HG03045 (cell line): ENCODE results near the gene CYP21A2.
"Not testable (repeated sequence)": the region's sequence is repeated elsewhere in the genome, so short reads cannot be mapped to it uniquely, and the experiment has no call there.

Source experiments
- ATAC-seq: cut with Tn5 transposase; IDR thresholded peaks from one replicate; pipeline ENCODE4 v1.9.1; 2021; ENCODE audit warnings: mild to moderate bottlenecking, moderate library complexity; ENCODE audit not compliant: unreplicated experiment

Gene CYP21A2

GRCh38 chr6:32028631-32029030 is 9.6 kb upstream of the CYP21A2 start:
- ATAC-seq = not testable (repeated sequence)

GRCh38 chr6:32029553-32029952 is 8.7 kb upstream of the CYP21A2 start:
- ATAC-seq = not testable (repeated sequence)

DNA sequence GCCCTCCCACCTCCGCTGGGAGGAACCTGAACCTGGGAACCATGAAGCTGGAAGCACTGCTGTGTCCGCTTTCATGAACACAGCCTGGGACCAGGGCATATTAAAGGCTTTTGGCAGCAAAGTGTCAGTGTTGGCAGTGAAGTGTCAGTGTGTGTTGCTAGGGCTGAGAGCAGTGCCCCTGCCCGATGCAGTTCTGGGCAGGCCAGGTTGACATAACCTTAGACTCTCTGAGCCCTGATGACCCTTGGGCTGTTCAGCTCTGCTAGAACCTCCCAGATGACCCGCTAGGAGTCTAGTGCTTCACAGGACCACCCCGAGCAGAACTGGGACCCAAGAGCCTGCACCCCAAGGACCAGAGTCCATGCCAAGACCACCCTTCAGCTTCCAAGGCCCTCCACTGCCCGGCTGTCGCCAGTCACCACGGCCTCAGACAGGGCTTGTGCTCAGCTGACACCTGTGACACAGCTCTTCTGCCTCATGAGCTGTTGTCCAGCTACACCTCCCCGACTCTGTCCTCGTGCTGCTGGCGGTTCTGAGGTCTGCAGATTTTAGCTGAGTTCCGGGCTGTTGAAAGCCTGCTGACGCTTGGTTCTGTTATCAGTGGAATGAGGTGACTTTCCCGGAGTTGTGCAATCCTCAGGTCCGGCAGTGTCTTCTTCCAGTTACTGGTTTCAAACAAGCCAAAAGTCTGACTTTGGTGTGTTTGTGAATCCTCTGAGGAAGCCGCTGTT is 2.8 kb upstream of the CYP21A2 start:
- not testable (repeated sequence) for ATAC-seq

GRCh38 chr6:32037136-32037535 is 1.1 kb upstream of the CYP21A2 start:
- ATAC-seq = not testable (repeated sequence)

DNA sequence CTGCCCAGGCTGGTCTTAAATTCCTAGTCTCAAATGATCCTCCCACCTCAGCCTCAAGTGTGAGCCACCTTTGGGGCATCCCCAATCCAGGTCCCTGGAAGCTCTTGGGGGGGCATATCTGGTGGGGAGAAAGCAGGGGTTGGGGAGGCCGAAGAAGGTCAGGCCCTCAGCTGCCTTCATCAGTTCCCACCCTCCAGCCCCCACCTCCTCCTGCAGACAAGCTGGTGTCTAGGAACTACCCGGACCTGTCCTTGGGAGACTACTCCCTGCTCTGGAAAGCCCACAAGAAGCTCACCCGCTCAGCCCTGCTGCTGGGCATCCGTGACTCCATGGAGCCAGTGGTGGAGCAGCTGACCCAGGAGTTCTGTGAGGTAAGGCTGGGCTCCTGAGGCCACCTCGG is 663 bp downstream of the CYP21A2 start:
- ATAC-seq = not testable (repeated sequence)

- not testable (repeated sequence) for ATAC-seq
Measured at GRCh38 chr6:32039321-32040274, 1.4 kb downstream of the CYP21A2 start.

DNA sequence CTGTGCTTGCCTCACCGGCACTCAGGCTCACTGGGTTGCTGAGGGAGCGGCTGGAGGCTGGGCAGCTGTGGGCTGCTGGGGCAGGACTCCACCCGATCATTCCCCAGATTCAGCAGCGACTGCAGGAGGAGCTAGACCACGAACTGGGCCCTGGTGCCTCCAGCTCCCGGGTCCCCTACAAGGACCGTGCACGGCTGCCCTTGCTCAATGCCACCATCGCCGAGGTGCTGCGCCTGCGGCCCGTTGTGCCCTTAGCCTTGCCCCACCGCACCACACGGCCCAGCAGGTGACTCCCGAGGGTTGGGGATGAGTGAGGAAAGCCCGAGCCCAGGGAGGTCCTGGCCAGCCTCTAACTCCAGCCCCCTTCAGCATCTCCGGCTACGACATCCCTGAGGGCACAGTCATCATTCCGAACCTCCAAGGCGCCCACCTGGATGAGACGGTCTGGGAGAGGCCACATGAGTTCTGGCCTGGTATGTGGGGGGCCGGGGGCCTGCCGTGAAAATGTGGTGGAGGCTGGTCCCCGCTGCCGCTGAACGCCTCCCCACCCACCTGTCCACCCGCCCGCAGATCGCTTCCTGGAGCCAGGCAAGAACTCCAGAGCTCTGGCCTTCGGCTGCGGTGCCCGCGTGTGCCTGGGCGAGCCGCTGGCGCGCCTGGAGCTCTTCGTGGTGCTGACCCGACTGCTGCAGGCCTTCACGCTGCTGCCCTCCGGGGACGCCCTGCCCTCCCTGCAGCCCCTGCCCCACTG is 2.3 kb downstream of the CYP21A2 start:
- ATAC-seq = not testable (repeated sequence)

GRCh38 chr6:32041050-32041321 is 2.8 kb downstream of the CYP21A2 start:
- ATAC-seq = not testable (repeated sequence)

DNA sequence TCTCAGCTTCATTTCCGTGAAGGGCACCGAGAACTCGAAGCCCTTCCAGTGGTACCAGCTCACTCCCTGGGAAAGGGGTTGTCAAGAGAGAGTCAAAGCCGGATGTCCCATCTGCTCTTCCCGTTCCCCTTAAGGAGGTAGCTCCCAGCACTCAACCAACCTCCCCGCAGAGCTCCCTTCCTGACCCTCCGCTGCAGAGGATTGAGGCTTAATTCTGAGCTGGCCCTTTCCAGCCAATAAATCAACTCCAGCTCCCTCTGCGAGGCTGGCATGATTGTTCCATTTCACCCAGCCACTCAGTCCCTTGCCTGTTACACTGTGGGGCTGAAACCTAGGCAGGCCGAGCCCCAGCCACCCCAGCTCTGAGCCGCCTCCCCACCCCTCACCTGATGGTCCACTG is 3.2 kb downstream of the CYP21A2 start:
- not testable (repeated sequence) for ATAC-seq

- ATAC-seq = not testable (repeated sequence)
Measured at GRCh38 chr6:32042276-32042675, 4.1 kb downstream of the CYP21A2 start.

DNA sequence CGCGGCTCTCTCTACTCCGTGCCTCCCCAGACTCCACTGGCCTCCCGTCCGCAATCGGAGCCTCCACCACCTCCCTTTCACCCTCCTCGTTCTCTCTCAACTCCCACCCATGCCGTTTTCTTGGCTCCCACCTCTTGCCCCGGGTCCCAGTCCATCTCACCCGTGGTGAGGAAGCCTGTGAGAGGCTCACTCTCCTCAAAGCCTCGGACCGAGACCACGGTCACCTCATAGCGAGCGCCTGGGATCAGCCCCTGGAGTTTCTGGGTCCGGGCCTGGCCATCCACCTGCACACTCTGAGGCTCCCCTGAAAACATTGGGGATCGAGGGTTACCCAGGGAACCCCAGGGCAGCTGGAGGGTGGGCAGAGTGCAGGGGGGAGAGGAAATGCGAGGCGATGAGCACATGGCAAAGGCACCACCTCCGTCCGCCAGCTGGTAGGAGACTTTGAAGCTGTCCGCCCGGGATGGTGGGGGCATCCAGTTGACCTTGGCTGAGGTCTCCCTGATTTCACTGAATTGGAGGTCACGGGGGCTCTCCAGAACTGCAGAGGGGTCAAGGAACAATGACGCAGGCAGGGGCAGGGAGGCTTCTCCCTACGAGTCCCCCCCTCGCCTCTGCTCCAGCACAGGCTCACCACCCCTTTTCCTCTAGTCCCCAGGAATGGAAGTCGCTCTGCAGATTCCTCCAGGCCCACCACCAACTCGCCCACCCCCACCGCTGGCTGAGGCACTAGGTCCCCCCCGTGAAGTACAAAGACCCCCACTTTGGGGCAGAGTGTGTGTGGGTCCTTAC is 5.6 kb downstream of the CYP21A2 start:
- not testable (repeated sequence) for ATAC-seq

DNA sequence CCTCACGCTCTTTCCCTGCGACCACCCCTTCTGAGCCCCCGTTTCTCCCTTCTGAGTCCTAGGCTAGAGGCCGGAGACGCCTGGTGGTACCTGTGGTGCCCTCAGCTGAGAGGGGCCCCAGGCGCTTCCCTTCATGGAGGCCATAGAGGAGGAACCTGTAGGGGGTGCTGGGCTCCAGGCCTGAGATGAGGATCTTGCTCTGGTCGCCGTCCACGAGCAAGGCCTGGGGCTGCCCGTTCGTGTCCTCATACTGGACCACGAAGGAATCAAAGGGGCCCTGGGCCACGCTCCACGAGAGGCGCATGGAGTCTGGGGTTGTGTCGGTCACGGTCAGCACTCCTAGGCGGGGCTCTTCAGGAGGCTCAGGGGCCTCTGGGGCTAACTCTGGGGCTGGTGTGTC is 6.7 kb downstream of the CYP21A2 start:
- ATAC-seq = not testable (repeated sequence)

GRCh38 chr6:32045811-32046449 is 7.7 kb downstream of the CYP21A2 start:
- no peak for ATAC-seq

DNA sequence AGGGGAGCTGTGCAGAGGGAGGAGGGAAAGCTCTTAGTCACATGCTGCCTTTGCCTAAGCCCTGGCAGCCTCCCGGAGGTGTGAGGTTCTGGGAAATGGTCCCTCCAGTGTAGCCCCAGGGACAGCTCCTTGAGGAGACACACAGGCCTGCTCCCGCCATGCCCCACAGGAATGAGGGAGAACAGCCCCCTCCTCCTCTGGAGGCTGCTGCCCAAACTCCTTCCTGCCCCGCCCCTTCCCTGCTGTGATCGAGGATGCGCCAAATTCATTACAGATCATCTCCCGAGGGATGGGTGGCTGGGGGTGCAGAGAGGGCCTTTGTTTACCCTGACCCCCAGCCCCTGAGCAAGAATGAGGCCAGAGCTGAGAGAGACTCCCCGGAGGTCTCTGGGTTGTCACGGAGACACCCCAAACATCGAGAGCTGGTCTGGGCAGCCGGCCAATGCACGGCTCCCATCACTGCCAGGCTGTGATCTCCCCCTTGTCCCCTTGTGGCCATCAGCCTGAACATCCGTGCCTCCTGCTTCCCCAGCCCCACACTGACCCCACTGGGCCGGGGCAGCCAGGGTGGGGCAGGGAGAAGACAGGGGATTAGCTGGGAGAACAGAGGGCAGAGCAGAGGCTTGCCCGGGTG is 8.4 kb downstream of the CYP21A2 start:
- ATAC-seq = no peak

DNA sequence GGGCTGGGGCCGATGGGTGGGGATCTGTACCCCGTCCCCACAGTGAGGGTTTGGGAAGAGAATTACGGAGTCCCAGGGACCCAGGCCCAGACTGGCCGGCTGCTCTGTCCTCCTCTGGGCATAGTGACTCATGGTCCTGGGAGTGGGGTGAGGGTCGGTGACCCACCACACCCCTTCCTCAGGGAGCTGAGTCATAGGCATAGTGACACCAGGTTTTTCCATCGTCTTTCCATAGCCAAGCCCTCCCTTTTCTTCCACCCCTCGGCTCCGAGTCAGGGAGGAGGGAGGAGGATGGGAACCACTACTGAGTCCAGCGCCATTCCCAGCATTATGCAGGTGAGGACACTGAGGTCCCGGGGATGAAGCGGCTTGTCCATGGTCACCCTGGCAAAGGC is 8.9 kb downstream of the CYP21A2 start:
- ATAC-seq = no peak

DNA sequence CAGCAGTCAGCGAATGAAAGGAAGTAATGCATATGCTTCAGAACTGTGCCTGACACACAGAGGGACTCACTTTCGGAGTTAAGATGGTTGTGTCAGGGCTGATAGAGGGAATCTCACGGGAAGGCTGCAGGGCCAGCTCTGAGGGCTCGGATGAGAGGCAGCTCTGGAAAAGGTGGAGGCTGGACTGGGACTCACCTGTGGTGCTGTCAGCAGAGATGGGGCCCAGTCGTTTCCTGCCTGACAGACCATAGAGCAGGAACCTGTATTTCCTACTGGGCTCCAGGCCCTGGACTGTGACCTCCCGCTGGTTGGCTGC is 9.3 kb downstream of the CYP21A2 start:
- ATAC-seq = no peak

GRCh38 chr6:32047855-32048766 is 9.9 kb downstream of the CYP21A2 start:
- no peak for ATAC-seq

DNA sequence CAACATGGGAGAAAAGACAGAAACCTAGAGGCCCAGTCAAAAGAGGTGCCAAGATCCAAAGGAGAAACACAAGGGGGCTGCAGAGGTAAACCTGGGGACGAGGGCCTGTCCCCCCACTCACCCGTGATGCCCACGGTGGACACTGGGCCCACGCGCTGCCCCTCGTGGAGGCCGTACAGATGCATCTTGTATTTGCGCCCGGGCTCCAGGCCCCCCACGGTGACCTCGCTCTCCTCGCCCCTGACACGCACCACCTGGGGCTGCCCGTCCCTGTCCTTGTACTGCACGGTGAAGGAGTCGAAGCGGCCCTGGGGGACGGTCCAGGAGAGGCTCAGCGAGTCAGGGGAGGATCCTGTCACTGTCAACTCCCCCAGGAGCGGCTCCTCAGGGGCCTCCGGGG is 10.9 kb downstream of the CYP21A2 start:
- ATAC-seq = not testable (repeated sequence)

DNA sequence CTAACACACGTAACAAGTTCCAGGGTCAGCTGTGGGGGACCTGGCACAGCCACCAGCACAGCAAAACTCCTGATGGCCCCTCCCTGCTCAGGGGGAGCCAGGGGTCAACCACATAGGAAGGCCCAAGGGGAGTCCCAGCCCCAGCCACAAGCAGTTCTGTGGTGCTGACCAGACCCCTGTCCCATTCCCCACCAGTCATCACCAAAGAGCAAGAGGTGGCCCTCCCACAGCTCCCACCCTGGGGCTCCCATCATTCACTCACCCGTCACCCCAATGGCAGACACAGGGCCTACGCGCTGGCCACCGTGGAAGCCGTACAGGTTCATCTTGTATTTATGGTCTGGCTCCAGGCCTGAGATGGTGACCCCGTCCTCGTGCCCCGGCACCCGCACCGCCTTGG is 11.5 kb downstream of the CYP21A2 start:
- not testable (repeated sequence) for ATAC-seq
